GM12801 (cell line): ENCODE data around the gene GSTA1.

ENCODE experiments used
- TF ChIP-seq, protein P1 (sequence below): IDR thresholded peaks from one replicate; pipeline ENCODE4 v1.5.1; 2011; ENCODE audit warnings: control low read depth; ENCODE audit not compliant: insufficient read length; ENCODE audit errors: extremely low read depth

Gene GSTA1

GRCh38 chr6:52741872-52742271 is 61.7 kb downstream of the GSTA1 start:
- TF ChIP-seq, protein P1, sequence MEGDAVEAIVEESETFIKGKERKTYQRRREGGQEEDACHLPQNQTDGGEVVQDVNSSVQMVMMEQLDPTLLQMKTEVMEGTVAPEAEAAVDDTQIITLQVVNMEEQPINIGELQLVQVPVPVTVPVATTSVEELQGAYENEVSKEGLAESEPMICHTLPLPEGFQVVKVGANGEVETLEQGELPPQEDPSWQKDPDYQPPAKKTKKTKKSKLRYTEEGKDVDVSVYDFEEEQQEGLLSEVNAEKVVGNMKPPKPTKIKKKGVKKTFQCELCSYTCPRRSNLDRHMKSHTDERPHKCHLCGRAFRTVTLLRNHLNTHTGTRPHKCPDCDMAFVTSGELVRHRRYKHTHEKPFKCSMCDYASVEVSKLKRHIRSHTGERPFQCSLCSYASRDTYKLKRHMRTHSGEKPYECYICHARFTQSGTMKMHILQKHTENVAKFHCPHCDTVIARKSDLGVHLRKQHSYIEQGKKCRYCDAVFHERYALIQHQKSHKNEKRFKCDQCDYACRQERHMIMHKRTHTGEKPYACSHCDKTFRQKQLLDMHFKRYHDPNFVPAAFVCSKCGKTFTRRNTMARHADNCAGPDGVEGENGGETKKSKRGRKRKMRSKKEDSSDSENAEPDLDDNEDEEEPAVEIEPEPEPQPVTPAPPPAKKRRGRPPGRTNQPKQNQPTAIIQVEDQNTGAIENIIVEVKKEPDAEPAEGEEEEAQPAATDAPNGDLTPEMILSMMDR, result no peak
